Femur (tissue), 1 donor: ENCODE data around the gene KIRREL2.
"Not testable (repeated sequence)": the region's sequence is repeated elsewhere in the genome, so short reads cannot be mapped to it uniquely, and the experiment has no call there.

Source experiments
- DNase-seq: peaks from one replicate; pipeline ENCODE4 v3.0.0-alpha.2; 2017

KIRREL2 gene

DNA sequence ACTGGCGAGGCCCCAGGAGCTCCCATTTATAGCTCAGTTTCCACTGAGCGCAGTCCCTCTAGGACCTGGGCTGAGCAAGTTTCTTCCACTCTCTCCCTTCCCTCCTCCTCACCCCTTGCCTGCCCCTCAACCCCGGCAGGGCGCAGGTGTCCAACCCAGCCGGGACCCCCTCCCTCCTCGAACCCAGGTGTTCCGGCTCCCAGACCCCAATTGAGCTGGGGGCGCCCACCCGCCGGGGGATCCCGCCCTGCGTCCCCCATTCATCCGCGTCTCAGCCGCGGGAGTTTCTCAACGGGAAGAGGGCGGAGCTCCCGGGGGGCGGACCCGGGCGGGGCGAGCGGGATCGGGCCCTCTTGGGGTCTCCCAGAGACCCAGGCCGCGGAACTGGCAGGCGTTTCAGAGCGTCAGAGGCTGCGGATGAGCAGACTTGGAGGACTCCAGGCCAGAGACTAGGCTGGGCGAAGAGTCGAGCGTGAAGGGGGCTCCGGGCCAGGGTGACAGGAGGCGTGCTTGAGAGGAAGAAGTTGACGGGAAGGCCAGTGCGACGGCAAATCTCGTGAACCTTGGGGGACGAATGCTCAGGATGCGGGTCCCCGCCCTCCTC is at the start of gene KIRREL2:
TSS of gene KIRREL2 (plus strand) at position 366 of the 604 bp plus-strand sequence. CDS start at position 575, 209 bp downstream.
- peak; percentile 38 for DNase-seq

DNA sequence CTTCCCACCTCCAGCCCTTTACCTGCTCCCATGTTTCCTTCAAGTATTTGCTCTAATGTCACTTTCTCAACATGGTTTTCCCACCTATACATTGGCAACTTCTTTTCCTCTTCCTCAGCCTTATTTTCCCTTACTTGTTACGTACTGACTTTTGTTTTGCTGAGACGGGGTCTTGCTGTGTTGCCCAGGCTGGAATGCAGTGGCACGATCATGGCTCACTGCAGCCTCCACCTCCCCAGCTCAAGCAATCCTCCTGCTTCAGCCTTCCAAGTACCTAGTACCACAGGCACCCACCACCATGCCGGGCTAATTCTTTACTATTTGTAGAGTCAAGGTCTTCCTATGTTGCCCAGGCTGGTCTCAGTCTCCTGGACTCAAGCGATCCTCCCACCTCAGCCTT is 49.1 kb upstream of the KIRREL2 start:
- no peak for DNase-seq

DNA sequence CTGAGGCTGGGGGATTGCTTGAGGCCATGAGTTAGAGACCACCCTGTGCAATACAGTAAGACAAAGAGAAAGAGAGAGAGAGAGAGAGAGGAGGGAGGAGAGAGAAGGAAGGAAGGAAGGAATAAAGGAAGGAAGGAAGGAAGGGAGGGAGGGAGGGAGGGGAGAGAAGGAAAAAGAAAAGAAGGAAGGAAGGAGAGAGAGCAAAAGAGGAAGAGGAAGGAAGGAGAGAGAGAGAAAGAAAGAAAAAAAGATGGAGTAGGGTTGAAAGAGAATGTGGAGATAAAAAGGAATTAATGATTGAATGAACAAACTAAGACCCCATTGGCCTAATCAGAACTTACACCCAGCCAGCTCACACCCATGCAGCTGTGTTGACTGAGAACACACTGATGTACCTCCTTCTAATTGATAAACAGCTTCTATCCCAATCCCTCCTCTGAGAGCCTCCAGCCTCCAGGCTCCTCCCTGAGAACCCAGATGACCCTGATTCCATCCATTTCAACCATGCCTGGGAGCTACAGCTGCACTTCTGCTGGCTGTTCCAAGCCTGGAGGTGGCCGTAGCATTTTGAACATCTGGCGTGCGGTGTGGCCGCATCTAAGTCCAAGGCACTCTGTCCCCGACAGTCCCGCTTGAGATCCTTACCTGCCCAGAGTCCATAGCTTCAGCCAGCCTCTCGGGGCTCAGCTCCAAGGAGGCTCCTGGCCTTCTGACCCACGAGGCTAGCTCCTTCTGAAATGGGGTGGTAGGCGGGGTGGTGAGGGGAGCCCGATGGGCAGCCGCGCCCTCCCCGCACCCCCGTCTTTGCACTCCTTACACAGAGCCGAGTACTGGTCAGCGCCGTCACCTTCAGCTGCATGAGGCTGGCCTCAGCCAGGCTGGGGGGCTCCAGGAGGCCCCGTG is 45.1 kb upstream of the KIRREL2 start:
- DNase-seq, result no peak

DNA sequence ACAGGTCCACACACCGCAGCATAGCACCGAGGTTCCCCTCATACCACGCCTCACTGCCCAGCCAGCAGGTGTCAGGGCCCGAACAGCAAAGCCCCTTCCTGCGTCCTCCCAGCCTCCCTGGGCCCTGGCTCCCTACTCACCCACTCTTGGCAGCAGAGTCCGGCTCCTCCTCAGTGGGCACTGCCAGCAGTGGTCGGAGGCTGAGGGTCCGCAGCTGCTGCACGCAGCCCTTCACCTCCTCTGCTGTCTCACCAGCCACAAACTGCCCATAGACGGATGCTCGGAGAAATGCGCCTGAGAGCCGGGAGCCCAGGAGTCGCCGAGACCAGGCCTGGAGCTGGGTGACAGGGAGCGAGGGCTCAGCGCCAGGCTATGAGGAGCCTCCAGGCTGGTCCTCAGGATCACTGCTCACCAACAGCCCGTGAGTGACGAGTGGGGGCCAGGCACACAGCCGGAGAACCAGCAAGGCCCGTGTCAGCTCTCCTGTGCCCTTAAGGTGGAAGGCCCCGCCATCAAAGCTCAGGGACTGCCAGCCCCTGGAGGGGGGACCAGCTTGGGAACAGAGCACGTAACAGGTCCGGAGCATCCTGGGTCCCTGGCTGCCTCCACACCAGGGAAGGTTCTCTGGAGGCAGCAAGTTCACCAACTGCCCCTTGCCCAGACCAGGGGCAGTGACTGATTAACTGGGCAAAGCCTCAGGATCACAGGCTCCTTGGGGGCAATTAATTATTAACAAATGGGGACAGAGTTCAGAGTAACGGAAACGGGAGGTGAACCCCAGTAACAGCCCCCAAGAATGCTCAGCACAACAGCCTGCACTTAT is 44.3 kb upstream of the KIRREL2 start, which contains the start of gene PRODH2:
TSS of gene PRODH2 (minus strand) at position 626 of the 823 bp plus-strand sequence. CDS start at position 586, 40 bp downstream.
- no peak for DNase-seq

DNA sequence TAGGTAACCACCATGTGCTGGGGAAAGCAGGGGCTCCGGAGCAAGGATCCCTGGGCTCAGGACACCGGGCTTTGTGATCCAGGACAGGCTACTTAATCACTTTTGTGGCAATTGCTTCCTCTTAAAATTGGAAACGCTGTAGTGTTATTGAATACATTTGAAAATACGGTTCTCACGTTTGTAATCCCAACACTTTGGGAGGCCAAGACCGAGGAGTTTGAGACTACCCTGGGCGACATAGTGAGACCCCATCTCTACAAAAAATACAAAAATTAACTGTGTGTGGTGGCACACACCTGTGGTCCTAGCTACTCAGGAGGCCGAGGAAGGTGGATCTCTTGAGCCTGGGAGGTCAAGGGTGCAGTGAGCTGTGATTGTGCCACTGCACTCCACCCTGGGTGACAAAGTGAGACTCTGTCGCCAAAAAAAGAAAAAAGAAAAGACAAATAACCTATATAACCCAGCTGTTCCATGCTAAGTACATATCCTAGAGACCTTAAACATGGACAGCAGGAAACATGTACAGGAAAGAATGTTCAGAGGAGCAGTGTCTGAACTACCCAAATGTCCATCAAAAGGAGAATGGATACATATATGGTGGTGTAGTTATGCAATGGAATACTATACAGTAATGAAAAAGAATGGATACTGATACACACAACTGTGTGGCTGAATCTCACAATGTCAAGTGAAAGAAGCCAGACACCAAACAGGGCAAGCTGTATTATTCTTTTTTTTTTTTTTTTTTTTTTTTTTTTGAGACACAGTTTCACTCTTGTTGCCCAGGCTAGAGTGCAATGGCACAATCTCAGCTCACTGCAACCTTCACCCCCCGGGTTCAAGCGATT is 43.4 kb upstream of the KIRREL2 start:
- DNase-seq, result no peak

DNA sequence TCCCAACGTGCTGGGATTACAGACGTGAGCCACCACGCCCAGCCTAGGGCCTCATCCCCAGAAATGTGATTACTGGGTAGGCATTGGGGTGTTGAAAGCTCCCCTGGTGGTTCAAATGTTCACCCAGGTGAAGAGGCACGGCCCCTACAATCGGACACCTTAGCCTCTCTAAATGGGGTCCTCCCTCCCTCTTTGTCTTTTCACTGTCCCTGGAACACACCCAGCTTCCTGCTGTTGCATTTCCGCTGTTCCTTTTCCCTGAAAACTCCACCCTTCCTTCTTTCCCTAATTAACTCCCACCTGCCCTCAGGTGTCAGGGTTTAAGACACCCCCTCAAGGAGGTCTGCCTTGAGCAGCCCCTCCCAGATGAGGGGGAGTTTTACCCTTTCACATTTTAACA is 40.4 kb upstream of the KIRREL2 start:
- DNase-seq, result no peak

DNA sequence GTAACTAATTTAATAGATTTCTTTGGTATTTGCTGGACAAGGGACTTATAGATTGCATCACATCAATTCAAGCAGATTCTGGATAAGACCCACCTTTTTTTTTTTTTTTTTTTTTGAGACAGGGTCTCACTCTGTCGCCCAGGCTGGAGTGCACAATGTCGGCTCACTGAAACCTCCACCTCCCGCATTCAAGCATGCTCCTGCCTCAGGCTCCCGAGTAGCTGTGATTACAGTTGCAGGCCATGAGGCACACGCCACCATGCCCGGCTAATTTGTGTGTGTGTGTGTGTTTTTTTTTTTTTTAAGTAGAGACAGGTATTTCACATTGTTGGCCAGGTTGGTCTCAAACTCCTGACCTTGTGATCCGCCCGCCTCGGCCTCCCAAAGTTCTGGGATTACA is 39.9 kb upstream of the KIRREL2 start:
- no peak for DNase-seq

DNA sequence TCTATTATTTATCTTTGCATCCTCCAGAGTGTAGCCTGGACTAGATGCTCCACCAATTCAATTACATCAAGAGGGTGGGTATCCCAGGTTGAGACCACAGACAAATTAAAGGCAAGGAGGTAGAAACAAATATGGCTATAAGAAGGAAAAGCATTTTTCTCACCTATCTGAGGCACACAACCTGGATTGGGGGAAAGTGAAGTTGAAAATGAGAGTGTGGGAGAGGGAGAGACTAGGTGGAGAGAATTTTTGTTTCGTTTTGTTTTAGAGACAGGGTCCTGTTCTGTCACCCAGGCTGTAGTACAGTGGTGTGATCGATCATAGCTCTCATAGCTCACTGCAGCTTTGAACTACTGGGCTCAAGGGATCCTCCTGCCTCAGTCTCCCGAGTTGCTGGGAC is 38.3 kb upstream of the KIRREL2 start:
- DNase-seq, result no peak

DNA sequence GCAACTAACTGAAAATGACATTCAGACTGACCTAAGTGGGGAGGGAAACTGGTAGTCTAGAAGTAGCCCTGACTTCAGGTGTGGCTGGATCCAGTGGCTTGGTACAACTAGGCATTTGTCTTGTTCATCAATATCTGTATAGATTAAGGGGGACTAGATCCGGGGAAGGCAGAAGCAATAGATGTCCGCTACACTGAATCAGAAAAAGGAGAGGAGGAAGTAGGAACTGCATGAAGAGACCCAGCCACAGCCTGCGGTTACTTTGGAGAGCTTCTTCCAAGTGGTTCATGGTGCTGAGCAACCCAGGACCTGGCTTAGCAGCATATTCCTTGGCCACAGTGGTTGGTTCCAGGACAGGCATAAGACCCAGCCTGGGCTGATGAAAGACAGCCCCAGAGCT is 34.1 kb upstream of the KIRREL2 start:
- DNase-seq, result no peak

DNA sequence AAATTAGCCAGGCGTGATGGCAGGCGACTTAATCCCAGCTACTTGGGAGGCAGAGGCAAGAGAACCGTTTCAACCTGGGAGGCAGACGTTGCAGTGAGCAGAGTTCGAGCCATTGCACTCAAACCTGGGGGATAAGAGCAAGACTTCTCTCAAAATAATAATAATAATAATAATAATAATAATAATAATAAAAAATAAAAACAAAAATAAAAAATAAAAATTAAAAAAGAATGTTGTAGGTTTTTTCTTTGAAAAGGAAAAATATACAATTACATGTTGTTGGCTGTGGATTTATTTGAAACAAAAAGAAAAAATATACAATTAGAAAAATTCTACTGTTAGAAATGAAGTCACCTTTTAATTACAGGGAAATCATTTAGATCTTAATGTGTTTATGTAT is 32.6 kb upstream of the KIRREL2 start:
- DNase-seq, result no peak

DNA sequence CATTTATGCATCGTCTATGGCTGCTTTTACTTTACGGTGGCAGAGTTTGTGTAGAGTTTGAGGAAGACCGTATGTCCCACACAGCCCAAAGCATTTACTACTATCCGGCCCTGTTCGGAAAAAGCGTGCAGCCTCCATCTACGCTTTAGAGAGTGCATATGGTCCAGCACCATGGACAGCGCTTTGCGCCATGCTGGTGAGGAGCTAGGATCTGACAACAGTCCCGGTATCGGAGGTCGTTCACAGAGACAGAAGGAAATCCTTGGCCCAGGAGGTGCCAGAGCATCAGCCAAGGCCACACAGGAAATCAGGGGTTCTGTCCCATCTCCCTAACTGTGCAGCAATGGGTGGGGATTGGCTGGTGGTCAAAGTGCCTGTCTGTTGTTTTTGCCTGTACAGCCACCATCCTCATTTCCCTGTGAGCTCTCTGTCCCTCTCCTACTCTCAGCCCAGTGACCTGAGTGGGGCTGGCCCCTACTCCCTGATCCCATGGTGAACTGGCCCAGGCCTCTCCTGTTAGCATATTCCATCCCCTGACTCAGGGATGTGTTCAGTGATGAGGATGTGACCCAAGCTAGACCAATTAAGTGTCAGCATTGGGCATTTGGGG is 27.9 kb upstream of the KIRREL2 start:
- peak; percentile 79 for DNase-seq

DNA sequence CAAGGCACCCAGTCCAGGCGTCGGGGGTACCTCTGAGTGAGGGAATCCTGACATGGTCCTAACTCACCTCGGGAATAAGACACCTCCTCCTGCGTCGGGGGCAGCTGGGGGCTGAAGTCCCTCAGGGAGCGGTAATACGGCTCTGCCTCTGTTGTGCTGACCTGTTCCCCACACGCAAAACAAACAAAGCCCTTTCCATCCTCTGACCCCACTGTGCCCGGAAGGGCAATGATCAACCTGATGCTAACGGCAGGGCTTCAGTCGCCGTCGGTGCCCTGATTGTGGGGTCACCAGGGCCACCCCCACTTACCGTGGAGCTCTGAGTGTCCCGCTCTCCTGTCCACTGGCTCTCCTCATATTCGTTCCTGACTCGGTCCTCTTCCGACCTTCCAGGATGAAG is 25.7 kb upstream of the KIRREL2 start:
- no peak for DNase-seq

DNA sequence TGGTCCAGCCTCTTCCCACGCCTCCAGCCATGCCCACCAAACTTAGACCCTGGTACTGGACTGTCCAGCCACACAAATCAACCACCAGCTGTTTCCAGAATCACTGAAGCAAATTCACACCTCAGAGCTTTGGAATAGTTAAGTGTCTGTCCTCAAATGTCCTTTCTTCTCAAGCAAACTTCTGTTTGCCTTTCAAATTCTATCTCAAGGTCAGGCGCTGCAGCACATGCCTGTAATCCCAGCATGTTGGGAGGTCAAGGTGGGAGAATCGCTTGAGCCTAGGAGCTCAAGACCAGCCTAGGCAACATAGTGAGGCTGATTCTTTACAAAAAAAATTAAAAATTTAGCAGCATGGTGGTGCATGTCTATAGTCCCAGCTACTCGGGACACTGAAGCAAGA is 24.7 kb upstream of the KIRREL2 start:
- no peak for DNase-seq

DNA sequence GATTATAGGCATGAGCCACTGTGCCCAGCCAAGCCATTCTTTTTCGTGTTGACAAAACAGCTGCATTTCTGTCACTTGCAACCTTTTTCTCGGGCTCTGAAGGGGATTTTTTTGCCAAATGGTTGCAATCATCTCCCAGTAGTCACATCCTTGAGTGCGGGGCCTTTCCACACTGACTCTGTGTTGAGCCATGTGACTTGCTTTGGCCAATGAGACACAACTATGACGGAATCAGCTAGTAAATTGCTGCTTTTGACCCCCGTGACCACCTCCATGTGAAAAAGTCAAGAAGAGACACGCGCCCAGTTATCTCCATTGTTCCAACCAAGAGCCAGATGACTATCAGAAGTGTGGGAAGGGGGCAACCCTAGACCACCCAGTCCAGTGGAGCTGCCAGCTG is 22.7 kb upstream of the KIRREL2 start:
- DNase-seq, result no peak

DNA sequence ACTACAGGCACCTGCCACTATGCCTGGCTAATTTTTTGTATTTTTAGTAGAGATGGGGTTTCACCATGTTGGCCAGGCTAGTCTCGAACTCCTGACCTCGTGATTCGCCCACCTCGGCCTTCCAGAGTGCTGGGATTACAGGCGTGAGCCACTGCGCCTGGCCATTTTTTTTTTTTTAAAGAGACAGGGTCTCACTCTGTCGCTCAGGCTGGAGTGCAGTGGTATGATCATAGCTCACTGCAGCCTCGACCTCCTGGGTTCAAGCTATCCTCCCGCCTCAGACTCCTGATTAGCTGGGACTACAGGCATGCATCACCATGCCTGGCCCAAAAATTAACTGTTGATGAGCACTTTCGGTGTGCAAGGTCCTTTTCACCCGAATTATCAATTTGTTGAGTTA is 20.6 kb upstream of the KIRREL2 start:
- DNase-seq, result not testable (repeated sequence)

DNA sequence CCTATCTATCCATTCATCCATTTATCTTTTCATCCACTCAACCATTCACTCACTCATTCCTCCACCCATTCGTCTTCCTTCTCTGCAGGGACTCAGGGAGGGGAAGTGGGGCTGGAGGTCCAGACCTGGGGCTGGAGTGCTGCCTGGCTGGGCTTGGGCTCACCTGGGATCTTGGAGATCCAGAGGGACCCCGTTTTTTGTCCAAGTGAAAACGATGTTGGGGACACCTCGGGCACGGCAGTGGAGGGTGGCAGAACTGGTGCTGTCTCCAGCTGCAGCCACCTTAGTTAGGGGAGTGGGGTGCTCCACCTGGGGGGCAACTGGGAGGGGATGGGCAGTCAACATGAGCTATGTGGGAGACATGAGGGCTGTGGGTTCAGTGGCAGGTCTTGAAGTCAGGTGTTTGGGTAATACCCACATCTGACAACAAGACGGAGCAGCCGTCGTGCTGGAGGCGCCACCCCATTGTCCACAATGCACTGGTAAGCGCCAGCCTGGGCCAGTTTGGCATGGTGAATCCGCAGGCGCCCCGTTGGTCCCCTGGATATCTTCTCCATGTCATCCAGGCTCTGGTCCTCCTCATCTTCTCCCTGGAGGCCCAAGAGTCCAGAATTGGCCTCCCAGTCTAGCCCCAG is 14.6 kb upstream of the KIRREL2 start:
- DNase-seq, result no peak

DNA sequence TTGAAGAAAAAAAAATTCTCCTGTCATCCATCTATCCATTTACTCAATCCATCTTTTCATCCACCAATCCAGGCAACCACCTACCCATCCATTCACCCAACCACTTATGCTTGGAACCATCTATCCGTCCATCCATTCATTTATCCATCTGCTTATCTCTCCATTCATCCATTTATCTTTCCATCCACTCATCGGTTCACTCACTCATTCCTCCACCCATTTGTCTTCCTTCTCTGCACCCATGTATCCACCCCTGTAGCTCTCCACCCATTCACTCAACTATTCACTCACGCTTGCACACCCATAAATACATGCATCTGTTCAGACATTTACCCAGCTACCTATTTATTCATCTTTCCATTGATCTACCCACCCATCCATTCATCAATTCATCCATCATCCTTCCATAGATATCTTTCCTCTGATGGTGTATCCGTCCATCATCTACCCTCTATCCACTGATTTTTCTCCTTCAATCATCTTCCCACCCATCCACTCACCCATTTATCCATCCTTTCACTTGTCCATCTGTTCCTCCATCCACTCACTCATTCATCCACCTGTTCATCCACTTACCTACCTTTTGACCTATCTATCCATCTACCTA is 13.9 kb upstream of the KIRREL2 start:
- DNase-seq, result no peak

DNA sequence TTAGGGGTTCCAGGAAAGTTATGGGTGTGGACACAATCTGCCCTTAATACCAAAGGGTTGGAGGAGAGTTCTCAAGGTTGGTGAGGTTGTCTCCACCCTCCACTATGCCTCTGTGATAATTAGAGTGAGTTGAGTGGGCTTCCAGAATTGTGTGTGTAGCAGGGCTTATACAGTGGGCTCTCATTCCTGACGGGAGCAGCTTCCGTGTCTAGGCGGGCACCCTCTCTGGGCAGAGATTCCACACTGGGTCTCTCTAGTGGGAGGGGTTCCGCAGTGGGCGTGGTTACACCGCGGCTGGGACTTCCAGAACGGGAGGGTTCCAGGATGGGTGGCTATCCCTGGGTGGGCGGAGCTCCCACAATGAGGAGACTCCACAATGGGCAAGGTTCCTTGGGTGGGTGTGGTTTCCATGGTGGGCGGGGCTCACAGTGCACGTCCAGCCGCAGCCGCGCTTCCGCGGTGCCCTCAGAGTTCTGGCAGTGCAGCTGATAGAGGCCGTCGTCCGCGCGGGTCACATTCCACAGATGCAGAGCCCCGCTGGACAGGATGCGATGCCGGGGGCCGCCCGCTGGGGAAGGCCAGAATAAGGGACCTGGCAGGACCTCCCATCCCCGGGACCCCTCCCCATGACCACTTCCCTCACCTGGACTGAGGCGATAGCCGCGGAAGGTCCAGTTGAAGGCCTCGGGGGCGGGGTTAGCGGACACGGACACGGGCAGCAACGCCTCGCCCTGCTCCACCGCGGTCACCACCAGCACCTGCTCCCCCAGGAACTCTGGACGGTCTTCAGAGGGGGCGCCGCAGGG is 12.8 kb upstream of the KIRREL2 start:
- no peak for DNase-seq

DNA sequence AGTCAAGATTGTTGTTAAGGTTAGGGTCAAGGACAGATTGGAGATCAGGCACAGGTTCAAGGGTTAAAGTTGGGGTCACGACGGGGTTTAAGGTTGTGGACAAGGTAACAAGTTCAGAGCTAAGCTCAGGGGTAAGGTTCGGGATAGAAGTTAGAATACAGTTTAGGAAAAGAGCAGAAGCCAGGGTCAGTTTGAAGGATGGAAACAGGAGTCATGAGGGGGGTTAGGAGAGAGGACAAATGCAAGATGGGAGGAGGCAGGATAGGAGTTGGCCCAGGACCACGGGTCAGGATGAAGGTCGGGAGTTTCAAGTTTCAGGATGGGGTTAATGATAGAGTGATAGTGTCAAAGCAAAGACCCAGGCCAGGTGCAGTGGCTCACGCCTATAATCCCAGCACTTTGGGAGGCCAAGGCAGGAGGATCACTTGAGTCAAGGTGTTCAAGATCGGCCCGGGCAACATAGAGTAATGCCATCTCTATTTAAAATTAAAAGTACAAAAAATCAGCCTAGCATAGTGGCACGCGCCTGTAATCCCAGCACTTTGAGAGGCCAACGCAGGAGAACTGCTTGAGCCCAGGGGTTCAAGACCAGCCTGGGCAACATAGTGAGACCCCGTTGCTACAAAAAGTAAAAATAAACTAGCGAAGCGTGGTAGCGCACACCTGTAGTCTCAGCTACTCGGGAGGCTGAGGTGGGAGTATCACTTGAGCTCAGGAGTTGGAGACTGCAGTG is 12.1 kb upstream of the KIRREL2 start:
- no peak for DNase-seq
